GM18867 (cell line): ENCODE measurements around the gene ZP2.
"Not testable (repeated sequence)": the region's sequence is repeated elsewhere in the genome, so short reads cannot be mapped to it uniquely, and the experiment has no call there.

ENCODE experiments used
- ATAC-seq: cut with Tn5 transposase; IDR thresholded peaks from one replicate; pipeline ENCODE4 v1.9.1; 2021; ENCODE audit warnings: mild to moderate bottlenecking, moderate library complexity; ENCODE audit not compliant: unreplicated experiment

Gene ZP2

GRCh38 chr16:21217121-21217520 lies 5.7 kb upstream of the ZP2 start:
- ATAC-seq: no peak

- ATAC-seq: no peak
These were observed 2.7 kb upstream of the ZP2 start for GRCh38 chr16:21214086-21214485.

- no peak for ATAC-seq
These were observed 2.7 kb downstream of the ZP2 start for GRCh38 chr16:21208446-21209230.

GRCh38 chr16:21206550-21206949 lies 4.8 kb downstream of the ZP2 start:
- ATAC-seq: no peak

- no peak for ATAC-seq
These were observed 6.1 kb downstream of the ZP2 start for GRCh38 chr16:21205303-21205702.

GRCh38 chr16:21203155-21203797 lies 8.1 kb downstream of the ZP2 start:
- ATAC-seq: no peak

GRCh38 chr16:21199607-21200218 lies 11.7 kb downstream of the ZP2 start:
- ATAC-seq: no peak

- ATAC-seq: no peak
These were observed 13.8 kb downstream of the ZP2 start for GRCh38 chr16:21197621-21198020.

GRCh38 chr16:21197112-21197511 lies 14.3 kb downstream of the ZP2 start:
- ATAC-seq: no peak

GRCh38 chr16:21195330-21195729 lies 16.0 kb downstream of the ZP2 start:
- ATAC-seq: not testable (repeated sequence)

- no peak for ATAC-seq
These were observed 16.5 kb downstream of the ZP2 start for GRCh38 chr16:21194771-21195301.

GRCh38 chr16:21192991-21193390 lies 18.4 kb downstream of the ZP2 start:
- ATAC-seq: no peak

- ATAC-seq: no peak
These were observed 20.8 kb downstream of the ZP2 start for GRCh38 chr16:21190599-21190998.

- ATAC-seq: no peak
These were observed 21.4 kb downstream of the ZP2 start for GRCh38 chr16:21190013-21190412.

- no peak for ATAC-seq
These were observed 22.1 kb downstream of the ZP2 start for GRCh38 chr16:21189311-21189710.

GRCh38 chr16:21186326-21186691 lies 25.1 kb downstream of the ZP2 start:
- no peak for ATAC-seq

GRCh38 chr16:21185659-21186325 lies 25.6 kb downstream of the ZP2 start:
- ATAC-seq: no peak

GRCh38 chr16:21184834-21185233 lies 26.5 kb downstream of the ZP2 start:
- ATAC-seq: no peak

GRCh38 chr16:21183995-21184394 lies 27.4 kb downstream of the ZP2 start:
- no peak for ATAC-seq

- ATAC-seq: no peak
These were observed 31.4 kb downstream of the ZP2 start for GRCh38 chr16:21179983-21180365.
